Measurements from ENCODE around the gene KRT74.

DNA sequence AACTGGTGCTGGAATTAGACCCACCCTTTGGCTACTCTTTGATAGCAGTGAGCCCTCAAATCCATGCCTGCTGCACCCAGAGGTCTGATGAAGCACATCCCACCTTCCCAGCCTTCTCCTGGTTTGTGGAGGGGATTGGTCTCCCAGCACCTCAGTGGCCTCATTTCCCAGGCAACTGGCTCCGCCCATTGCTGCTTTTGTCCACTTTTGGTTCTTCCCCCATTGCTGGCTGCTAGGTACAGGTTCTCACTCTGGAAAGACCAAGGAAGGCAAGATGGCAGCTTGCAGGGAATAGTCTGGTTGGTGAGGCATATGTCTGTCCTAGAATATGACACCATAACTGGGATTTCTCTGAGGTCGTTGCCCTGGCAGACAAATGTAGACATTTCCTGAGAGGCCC is 43.3 kb downstream of the KRT74 start:
- no peak for TF ChIP-seq POLR2AphosphoS5 (IDR thresholded peaks at IDR 0.05; ENCODE audit: borderline replicate concordance, low read depth, low read length)
- TF ChIP-seq EZH2 (IDR thresholded peaks at IDR 0.05): no peak

Measured in SK-N-MC (cell line).